GM12874 (cell line): ENCODE measurements around the gene TCP1.

ENCODE experiments used
- TF ChIP-seq, protein P1 (sequence below): IDR thresholded peaks from 2 replicates; pipeline ENCODE4 v1.5.1; 2011; ENCODE audit warnings: low read depth, mild to moderate bottlenecking, control low read depth, low read length, moderate library complexity; ENCODE audit not compliant: insufficient read depth

TCP1 gene

DNA sequence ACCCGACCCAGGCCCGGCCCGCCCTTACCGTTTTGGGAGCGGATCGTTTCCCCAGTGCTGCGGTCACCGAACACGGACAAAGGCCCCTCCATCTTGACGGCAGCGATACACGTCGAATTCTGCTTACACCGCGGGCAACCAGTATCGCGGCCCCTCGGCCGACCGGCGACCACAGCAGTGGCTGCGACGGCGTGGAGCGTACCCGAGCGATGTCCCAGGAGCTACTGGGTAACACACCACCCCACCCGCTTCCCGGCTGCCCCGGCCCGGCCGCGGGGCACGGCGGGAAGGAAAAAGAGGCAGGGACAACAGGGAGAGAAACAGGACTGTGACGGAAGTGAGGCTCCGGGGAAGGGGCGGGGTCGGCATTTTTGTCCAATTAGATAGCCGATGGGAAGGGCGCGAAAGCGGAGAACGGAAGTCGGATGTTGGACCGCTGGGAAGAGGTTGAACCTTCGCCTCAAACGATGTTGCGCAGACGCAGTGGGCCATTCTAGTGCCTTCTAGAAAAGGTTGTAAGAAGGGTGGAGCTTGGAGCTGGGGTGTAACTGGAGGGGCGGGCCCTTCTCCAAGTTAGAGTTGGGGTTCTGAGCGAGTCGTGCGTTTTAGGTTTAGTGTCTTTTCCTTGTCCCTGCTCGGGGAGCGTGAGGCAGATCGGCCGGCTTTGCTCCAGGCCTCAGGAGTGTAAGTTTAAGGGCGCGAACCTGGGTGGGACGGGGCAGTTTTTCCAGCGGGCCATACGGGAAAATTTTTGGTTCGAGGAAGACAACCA lies at the start of gene TCP1:
TSS of gene TCP1 (minus strand) at position 226 of the 772 bp plus-strand sequence. CDS start at position 92, 134 bp downstream.
- TF ChIP-seq, protein P1, sequence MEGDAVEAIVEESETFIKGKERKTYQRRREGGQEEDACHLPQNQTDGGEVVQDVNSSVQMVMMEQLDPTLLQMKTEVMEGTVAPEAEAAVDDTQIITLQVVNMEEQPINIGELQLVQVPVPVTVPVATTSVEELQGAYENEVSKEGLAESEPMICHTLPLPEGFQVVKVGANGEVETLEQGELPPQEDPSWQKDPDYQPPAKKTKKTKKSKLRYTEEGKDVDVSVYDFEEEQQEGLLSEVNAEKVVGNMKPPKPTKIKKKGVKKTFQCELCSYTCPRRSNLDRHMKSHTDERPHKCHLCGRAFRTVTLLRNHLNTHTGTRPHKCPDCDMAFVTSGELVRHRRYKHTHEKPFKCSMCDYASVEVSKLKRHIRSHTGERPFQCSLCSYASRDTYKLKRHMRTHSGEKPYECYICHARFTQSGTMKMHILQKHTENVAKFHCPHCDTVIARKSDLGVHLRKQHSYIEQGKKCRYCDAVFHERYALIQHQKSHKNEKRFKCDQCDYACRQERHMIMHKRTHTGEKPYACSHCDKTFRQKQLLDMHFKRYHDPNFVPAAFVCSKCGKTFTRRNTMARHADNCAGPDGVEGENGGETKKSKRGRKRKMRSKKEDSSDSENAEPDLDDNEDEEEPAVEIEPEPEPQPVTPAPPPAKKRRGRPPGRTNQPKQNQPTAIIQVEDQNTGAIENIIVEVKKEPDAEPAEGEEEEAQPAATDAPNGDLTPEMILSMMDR = no peak

DNA sequence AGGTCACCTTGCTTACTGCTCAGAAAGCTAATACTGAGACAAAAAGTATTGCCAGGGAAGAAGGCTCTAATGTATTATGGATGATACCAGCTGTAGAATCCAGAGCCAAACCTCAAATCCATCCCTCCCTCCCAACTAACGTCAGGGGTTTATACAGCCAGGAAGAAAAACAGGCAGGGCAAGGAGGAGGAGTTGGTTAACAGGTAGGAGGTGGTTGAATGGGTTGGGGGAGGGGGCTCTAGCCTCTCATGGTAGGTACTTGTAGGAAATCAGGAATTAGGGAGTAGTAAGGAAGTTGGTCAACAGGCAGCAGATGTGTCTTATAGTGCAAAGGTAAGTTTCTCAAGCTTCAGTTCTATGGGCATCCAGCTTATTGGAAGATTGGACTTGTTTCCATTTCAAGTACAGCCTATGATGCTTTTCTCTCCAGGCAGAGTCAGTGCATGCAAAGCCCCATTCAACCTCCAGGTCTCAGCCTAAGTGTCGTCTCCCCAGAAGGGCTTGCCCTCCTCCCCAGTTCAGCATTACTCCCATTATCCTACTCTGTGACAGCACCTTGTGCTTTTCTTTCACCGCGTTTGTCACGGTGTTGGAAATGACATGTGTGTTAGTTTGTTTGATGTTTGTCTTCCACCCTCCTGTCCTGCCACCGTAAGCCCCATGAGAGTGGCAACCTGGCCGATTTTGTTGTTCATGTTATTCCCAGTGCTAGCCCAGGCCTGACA lies 48.8 kb upstream of the TCP1 start:
- TF ChIP-seq, protein P1 = no peak

DNA sequence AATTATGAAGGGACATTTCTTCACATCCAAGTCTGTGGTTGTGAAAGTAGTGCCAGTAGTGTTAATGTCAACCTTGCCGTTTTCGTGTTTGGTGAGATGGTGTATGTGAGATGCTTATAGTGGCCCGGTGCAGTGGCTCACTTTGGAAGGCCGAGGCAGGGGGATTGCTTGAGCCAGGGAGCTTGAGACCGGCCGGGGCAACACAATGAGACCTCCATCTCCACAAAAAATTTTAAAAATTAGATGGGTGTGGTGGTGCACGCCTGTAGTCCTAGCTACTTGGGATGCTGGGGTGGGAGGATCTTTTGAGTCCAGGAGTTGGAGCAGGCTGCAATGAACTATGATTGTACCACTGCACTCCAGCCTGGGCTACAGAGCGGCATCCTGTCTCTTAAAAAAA lies 48.1 kb upstream of the TCP1 start:
- TF ChIP-seq, protein P1 = no peak

DNA sequence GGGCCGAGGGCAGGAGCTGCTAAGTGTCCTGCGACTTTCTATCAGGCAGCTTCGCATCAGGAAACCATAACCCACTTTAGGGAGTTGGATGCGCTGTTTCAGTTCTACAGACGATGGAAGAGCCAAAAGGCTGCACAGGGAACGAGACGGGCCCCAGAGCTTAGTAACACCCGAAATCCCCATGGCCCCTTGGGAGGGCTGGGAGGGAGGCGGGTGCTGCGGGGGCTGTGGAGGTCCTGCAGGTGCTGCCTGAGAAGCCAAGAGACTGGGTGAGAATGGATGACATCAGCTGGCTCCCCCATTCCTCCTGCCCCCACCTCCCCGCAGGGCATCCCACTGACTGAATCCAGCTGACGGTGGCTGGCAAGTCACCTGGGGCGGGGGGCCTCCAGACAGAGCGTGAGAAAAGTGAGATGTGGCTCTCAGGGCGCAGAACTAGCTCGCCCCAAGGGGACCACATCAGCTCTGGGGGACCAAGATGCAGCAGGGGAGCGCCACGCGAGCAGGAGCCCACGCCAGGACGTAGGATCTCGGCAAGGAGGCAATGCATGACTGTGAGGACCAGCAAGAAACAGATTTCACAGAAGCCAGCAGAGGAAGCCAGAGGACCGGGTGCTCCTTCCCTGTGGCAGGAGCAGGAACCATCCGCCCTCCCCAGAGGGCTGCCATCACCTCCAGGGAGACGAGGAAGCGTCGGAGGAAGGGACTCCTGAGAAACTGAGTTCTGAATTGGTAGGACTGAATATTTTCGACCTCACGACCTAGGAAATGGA lies 47.5 kb upstream of the TCP1 start:
- TF ChIP-seq, protein P1 = no peak

DNA sequence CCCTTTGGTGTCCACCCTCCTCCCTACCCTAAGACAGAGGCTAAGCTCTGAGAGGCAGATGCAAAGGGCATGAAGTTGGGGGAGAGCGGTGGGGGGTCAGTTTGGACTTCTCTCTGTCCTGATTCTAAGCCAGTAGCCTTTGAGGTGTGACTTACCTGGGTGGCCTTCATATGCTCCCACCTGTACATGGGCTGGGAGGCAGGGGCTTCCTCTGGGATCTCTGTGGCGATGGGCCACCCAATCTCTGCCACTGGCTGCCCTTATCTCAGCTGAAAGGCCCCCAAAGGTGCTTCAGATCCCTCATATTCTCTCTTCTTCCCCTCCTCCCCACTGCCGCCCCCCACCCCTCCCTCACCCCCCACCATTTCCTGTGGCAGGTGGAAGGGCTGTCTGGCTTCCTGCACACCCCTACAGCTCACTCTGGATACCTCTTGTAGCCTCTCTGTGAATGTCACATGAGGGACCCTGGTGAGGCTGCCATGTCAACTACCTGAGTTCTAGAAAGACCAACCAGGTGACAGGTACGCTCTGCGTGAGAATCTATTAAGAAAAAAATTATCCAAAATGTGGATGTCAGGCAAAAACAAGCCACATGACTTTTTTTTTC lies 44.7 kb upstream of the TCP1 start:
- TF ChIP-seq, protein P1 = no peak

DNA sequence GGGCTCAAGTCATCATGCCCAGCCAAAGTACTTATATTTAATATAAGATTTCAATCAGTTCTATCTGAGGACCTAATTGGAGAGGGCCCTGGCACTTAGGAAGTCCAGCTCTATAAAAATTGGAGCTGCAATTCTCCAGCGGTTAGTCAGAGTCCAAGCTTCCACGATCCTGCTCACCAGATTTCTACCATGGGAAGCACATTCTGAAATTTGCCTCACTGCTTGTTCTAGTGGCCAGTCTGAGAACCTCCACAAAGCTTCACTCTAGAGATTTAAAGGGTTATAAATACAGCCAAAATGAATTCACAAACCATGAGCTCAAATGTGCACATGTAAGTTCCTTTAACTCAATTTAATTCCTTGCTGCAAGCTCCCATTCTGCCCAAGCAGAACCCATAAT lies 44.2 kb upstream of the TCP1 start:
- TF ChIP-seq, protein P1 = no peak

DNA sequence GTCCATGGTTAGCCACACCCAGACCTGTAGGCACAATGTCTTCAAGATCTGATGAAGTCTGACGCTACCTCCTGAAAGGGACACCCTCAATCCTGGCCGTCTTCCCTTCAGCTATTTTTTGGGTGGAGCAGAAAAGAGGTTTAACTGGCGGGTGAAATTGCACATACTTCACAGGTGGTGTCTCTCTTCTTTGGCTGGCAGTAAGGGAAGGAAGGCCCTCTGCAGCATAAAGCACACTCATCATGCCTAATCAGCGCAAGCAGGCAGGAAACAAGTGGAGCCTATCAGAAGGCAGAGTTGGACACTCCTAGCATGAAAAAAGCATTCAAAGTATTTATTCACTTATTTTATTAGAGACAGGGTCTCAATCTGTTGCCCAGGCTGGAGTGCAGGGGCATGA lies 43.5 kb upstream of the TCP1 start:
- TF ChIP-seq, protein P1 = no peak
